Activated CD8-positive, alpha-beta memory T cell treated with anti-CD3 and anti-CD28 coated beads for 36 hours (primary cell): ENCODE data around the gene GRB2. TPM values are rescaled to one million over a fixed set of nuclear protein-coding genes. Genes with fewer than 3 reads are reported as not detected.
"Not testable (repeated sequence)": the region's sequence is repeated elsewhere in the genome, so short reads cannot be mapped to it uniquely, and the experiment has no call there.

Source experiments
- CTCF ChIA-PET: fragments of 350-600 bp; sonication (Branson Sonifier 250); formaldehyde crosslinking; loops from one replicate; lab custom pipeline; 2021; ENCODE audit warnings: antibody characterized with exemption; lab: Charles Lee
- POLR2A ChIA-PET: fragments of 350-600 bp; sonication (Branson Sonifier 250); formaldehyde crosslinking; loops from one replicate; lab custom pipeline; 2021; ENCODE audit warnings: antibody characterized with exemption; lab: Charles Lee
- total RNA-seq, 2 experiments: library from RNA; stranded (reverse); gene quantifications; one replicate each; pipeline ENCODE4 v1.2.3, GENCODE V29; 2021

The GRB2 gene
- total RNA-seq, 2 experiments from 2014 or later, result 181 to 182 TPM

DNA sequence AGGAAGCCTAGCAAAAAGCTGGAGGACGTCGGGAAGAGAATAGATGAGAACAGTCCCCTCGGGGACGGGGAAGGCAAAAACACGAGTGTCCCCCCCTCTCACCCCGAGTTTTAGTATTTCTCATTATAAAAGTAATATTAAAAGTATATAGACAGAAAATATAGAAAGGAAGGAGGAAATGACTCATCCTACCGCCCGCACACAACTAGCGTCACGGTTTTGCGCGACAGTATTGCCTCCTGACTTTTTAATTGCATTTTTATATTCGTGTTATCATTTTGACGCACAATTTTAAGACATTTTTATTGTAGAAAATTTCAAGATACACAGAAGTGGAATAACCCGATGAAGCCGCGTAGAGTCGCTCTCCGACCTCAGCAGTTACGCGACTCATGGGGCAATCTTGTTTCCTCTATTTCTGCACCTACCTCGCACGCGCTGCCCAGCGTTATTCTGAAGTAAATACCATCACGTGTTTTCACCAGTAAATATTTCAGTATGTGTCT, 115.6 kb downstream of the GRB2 start:
- ChIA-PET POLR2A (interaction anchor here (0.5 to 2.4 kb wide), 12 partner anchors 18 to 235 kb away, joined by 3 to 35 read pairs (median 4); partner anchors contain the start of genes GRB2, LLGL2, MIF4GD and MRPS7), CTCF (interaction anchor here (0.7 to 3.2 kb wide), 15 partner anchors 17 to 1435 kb away, joined by 3 to 27 read pairs (median 4); partner anchors contain the start of genes GRB2, MIF4GD and MRPS7)

DNA sequence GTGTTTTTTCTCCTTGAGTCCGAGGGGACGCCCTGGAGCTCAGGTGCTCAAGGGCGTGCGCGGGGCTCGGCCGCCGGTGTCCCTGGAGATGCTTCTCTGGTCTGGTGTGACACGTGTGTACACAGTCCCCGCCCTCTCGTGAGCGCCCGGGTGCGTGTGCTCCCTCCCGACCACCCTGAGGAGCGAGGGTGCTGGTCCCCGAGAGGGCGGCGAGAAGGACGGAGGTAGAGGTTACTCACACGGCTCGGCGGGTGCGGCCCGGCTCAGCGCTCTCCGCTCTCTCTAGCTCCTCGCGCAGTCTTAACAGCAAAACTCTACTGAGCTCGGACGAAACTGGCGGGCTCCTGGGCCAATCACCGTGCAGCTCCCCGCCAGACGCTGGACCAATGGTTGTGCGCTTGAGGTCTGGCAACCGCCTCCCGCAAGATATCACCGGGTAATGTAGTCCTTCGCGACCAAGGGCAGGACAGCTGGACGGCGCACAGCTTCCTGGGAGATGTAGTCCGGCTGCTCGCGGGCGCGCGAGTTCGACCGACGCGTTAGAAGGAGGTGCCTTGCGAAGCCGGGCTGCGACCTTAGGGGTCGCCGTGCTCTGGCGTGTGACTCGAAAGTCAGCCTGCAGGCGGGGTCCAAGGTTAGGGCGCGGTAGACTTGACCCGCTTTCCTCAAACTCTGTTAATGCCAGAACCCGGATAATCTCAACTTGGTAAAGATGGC, 116.2 kb downstream of the GRB2 start, which contains the start of gene SLC25A19:
SLC25A19 (minus strand) TSS at position 319 of the 717 bp plus-strand sequence. CDS start 2,669 bp downstream, outside the sequence.
- ChIA-PET CTCF (interaction anchor here (0.6 to 3.2 kb wide), 22 partner anchors 9 to 300 kb away, joined by 3 to 27 read pairs (median 3); partner anchors contain the start of genes GRB2, MIF4GD and MRPS7), POLR2A (interaction anchor here (0.5 to 2.4 kb wide), 19 partner anchors 13 to 476 kb away, joined by 3 to 35 read pairs (median 3); partner anchors contain the start of genes GALK1, GRB2, LLGL2 and MIF4GD)

DNA sequence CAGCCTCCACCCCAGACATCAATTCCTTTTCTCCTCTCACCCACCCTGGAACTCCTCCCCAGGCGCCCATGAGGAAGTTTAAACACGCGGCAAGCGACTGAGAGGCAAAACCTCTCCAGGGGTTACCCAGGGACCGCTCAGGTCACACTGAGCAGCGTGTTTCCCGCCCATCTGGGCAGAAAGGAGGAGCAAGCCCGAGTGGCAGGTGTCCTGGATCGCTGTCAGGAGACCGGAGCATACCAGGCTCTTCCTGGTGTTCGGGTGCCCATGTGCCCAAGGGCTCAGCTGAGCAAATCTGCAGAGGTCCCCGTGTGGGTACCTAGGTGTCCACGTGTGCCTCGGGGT, 116.7 kb downstream of the GRB2 start:
- ChIA-PET POLR2A (interaction anchor here (0.6 to 2.4 kb wide), 15 partner anchors 12 to 476 kb away, joined by 3 to 35 read pairs (median 3); partner anchors contain the start of genes GALK1, GRB2, MIF4GD and NT5C), CTCF (interaction anchor here (0.6 to 3.2 kb wide), 22 partner anchors 10 to 300 kb away, joined by 3 to 27 read pairs (median 3); partner anchors contain the start of genes GRB2, MIF4GD and MRPS7)

DNA sequence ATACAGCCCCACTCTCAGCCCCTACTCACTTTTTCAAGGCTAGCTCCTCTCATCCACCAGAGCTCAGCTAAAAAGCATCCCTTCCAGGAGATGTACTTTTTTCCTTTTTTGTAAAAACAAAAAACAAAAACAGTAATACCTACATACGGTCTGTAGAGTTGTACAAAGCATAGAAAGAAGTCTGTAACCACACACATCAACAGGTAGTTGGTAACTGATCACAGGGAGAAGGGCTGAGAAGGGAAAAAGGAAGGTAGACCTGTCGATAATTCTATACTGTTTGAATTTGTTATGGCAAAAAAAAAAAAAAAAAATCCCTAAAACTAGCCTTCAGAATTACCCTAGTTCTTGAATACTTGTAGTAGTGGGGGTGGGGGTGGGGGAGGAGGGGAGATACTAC, 117.1 kb downstream of the GRB2 start:
- ChIA-PET CTCF (interaction anchor here (0.6 to 3.2 kb wide), 11 partner anchors 10 to 124 kb away, joined by 3 to 27 read pairs (median 4); partner anchors contain the start of genes GRB2, MIF4GD and MRPS7), POLR2A (interaction anchor here (0.6 to 2.4 kb wide), 8 partner anchors 12 to 477 kb away, joined by 3 to 35 read pairs (median 5); partner anchors contain the start of genes GALK1, GRB2, MIF4GD and TMEM94)

DNA sequence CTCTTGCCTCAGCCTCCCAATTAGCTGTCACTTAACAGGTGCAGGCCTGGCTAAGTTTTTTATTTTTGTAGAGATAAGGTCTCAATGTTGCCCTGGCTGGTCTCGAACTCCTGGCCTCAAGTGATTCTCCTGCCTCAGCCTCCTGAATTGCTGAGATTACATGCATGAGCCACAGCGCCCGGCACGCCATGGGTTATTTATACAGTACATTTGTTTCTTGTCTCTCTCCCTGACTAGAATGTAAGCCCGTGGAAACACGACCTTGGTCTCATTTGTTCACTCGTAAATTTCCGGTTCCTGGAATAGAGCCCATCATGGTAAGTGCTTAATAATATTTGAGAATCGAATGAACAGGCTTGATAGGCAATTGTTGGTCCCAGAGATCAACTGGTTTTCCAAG, 118.3 kb downstream of the GRB2 start:
- ChIA-PET CTCF (interaction anchor here (1.5 kb wide), 1 partner anchor 17 kb away, joined by 4 read pairs; the partner anchor contains the start of gene MIF4GD), POLR2A (no interaction called here)

DNA sequence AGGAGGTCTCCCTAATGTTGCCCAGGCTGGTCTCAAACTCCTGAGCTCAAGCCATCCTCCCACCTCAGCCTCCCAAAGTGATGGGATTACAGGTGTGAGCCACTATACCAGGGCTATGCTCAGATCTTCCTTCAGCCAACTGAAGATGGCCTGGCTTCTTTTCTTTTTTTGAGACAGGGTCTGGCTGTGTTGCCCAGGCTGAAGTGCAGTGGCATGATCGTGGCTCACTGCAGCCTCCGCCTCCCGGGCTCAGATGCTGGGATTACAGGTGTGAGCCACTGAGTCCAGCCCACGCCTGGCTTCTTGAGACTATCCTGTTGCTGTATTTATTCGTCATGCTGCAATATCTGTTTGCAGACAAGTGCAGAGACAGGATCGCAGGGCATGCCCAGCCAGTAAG, 120.4 kb downstream of the GRB2 start:
- ChIA-PET CTCF (interaction anchor here (0.6 kb wide), 1 partner anchor 27 kb away, joined by 4 read pairs; no protein-coding TSS in a partner anchor), POLR2A (no interaction called here)

DNA sequence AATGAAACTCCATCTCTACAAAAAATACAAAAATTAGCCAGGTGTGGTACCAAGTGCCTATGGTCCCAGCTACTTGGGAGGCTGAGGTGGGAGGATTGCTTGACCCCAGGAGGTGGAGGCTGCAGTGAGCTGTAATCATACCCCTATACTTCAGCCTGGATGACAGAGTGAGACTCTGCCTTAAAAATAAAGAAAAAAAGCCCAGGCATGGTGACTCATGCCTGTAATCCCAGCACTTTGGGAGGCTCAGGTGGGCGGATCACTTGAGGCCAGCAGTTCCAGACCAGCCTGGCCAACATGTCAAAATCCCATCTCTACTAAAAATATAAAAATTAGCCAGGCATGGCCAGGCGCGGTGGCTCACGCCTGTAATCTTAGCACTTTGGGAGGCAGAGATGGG, 125.3 kb downstream of the GRB2 start:
- CTCF ChIA-PET, result interaction anchor here (0.5 to 2.4 kb wide), 2 partner anchors 10 to 12 kb away, joined by 3 to 8 read pairs; partner anchors contain the start of gene MIF4GD
- POLR2A ChIA-PET, result not testable (repeated sequence)

DNA sequence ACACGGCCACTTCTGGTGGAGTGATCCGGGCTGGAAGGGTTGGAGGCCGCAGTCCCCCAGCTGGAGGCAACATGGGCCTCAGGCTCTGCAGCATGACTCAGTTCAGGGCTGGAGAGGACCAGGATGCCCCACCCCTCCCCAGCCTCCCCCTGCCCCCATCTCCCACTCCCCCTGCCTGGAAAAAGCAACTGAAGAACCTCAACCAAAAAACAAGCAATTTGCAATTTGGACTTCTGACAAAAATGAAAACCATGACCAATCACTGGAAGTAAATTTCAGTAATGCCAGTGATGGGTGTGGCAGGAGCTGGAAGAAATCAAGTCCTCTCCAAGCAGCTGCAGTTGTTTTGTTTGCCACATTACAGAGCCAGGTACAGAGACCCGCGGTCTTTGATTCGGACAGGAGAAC, 127.8 kb downstream of the GRB2 start:
- CTCF ChIA-PET, result interaction anchor here (0.6 to 1.5 kb wide), 4 partner anchors 16 to 119 kb away, joined by 3 to 4 read pairs (median 3); partner anchors contain the start of genes GGA3 and MRPS7
- POLR2A ChIA-PET, result no interaction called here

DNA sequence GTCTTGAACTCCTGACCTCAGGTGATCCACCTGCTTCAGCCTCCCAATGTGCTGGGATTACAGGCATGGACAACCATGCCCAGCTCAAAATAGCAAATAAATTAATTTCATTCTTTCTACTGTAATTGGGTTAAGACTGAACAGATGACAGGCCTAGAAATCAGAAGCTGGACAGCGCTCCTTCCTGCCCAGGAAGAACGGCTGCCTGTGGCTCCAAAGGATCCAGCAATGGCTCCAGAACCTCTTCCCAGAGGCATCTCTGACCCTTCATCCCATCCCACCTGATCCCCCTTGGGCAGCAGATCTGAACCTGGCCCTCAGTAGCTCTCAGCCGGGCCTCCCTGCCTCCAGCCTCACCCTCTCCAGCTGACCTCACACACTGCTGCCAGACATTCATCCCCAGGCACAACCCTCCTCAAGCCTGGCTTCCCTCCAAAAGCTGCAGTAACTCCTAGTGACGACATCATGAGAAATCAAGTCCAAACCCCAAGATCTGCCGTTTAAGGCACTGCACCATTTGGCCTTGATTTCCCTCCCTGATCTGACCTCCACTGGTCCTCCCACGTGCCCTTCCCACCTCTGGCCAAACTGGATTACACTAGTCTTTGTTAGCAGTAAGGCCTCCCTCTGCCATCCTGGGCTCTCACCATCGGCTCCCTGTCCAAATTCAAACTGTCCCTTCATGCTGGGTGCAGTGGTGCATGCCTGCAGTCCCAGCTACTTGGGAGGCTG, 131.3 kb downstream of the GRB2 start:
- ChIA-PET CTCF (interaction anchor here (1.4 kb wide), 1 partner anchor 34 kb away, joined by 4 read pairs; no protein-coding TSS in a partner anchor), POLR2A (interaction anchor here (4.6 kb wide), 1 partner anchor 15 kb away, joined by 35 read pairs; the partner anchor contains the start of gene SLC25A19)

DNA sequence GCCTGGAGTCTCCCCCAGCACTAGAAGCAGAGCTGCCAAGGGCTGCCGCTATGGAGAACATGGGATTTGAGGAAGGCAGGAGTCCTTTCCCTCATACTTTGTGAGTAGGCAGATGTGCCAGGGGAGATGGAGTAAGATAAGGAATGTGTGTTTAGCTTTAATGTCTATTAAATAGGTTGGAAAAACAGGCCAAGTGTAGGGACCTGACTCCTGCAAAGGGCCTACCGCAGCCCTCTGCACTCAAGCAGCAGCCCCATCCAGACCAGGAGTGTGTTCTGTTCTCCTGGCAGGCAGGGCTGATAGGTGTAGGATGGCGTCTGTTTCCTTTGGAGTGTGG, 132.7 kb downstream of the GRB2 start:
- POLR2A ChIA-PET, result interaction anchor here (0.6 to 4.6 kb wide), 4 partner anchors 11 to 129 kb away, joined by 3 to 69 read pairs (median 20); partner anchors contain the start of genes GGA3, MRPS7 and SLC25A19
- CTCF ChIA-PET, result interaction anchor here (1.1 to 3.9 kb wide), 3 partner anchors 11 to 133 kb away, joined by 3 to 50 read pairs (median 4); partner anchors contain the start of genes GGA3, GRB2, MRPS7 and SLC25A19

DNA sequence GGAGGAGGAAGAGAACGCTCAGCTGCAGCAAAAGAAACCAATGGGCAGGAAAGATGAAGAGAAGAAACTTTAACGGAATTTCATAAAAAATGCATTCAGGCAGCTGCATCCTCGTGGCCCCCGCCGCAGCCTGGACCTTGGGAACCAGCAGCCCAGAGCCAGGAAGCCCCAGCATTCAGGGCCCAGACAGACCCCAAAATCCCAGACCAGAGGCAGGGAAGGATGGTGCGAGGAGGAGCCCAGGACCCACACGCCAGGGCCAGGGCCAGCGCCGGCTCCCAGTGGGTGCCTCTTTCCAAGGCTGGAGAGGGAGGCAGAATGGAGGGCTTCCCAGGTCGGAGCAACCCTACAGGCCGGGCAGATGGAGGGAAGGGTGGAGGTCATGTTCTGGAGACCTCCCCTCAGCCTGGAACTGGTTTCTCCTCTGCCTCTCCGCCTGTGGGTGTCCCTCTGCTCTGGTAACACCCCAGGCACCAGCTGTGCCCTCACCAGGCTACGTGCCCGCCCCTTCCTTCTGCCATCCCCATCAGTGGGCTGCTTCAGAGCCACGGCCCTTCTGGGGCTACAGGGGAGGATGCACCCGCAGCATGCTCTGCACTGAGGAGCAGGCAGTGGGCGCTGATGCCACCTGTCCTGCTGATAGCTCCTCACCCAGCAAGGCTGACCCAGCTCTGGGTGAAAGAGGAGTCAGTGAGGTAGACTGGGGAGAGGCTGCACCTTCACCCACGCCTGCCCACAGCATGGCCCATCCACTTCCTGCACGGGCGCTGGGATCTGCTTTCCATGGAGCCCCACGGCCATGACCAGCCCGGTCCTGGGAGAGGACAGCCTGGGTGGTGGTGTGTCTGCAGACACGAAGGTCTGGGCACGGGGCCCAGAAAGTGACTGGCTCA, 133.3 kb downstream of the GRB2 start:
- ChIA-PET CTCF (interaction anchor here (0.6 to 3.9 kb wide), 9 partner anchors 11 to 140 kb away, joined by 3 to 50 read pairs (median 11); partner anchors contain the start of genes GGA3, GRB2, MRPS7 and SLC25A19), POLR2A (interaction anchor here (0.6 to 4.6 kb wide), 6 partner anchors 10 to 238 kb away, joined by 3 to 69 read pairs (median 4); partner anchors contain the start of genes GGA3, MRPS7 and SLC25A19)

DNA sequence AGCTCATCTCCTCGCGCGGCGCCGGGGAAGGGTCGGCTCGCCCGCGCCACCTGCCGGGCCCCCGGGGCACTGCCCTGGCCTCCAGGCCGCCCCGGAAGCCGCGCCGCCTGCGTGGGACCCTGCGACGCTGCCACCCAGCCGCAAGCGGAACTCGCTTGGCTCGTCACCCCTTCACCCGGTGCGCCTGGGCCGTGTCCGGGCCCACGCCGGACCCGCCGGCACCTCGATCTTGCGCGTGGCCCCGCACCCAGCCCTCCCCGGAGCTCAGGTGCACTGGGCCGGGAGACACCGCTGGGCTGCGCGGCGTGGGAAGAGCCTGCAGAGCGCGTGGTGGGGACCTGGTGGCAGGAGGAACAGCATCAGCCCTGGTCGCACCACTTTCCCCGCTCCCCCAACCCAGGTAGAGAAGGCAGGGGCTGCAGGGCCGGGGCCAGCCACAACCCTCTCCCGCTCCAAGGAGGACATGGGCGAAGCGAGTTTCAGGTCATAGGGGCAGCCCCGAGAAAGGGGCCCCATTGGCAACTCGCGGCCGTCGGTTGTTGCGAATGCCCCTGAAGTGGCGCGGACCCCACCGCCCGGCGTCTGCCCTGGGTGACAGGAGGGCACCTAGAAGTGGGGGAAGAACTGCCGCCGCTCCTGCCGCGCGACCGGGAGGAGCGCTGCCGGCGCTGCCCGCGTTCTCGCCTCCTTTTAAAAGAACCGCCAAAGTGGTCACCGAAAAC, 134.1 kb downstream of the GRB2 start:
- ChIA-PET POLR2A (interaction anchor here (0.6 to 4.6 kb wide), 12 partner anchors 8 to 237 kb away, joined by 3 to 69 read pairs (median 4); partner anchors contain the start of genes GGA3, GRB2, MRPS7 and SLC25A19), CTCF (interaction anchor here (0.6 to 3.9 kb wide), 26 partner anchors 10 to 245 kb away, joined by 3 to 50 read pairs (median 4); partner anchors contain the start of genes GGA3, GRB2, MRPS7 and NT5C)

DNA sequence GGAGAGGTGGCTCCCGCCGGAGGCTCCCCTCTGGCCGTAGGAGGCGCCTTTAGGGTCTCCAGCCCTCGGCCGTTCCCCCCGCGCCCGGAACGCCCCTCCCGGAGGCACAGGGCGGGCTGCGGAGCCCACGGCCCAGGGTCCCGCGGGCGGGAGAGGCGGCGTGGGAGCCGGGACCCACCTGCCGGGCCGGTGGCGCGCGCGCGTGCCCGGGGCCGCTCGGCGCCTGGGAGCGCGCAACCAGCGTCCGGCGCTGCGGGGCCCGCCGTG, 134.6 kb downstream of the GRB2 start, which contains the start of gene MIF4GD:
MIF4GD (minus strand) TSS at position 266 of the 267 bp plus-strand sequence. CDS start 1,036 bp downstream, outside the sequence.
- POLR2A ChIA-PET, result interaction anchor here (0.6 to 4.6 kb wide), 14 partner anchors 8 to 237 kb away, joined by 3 to 69 read pairs (median 4); partner anchors contain the start of genes GGA3, GRB2, MRPS7 and SLC25A19
- CTCF ChIA-PET, result interaction anchor here (0.6 to 3.9 kb wide), 27 partner anchors 9 to 246 kb away, joined by 3 to 50 read pairs (median 5); partner anchors contain the start of genes GGA3, GRB2, MRPS7 and NT5C

DNA sequence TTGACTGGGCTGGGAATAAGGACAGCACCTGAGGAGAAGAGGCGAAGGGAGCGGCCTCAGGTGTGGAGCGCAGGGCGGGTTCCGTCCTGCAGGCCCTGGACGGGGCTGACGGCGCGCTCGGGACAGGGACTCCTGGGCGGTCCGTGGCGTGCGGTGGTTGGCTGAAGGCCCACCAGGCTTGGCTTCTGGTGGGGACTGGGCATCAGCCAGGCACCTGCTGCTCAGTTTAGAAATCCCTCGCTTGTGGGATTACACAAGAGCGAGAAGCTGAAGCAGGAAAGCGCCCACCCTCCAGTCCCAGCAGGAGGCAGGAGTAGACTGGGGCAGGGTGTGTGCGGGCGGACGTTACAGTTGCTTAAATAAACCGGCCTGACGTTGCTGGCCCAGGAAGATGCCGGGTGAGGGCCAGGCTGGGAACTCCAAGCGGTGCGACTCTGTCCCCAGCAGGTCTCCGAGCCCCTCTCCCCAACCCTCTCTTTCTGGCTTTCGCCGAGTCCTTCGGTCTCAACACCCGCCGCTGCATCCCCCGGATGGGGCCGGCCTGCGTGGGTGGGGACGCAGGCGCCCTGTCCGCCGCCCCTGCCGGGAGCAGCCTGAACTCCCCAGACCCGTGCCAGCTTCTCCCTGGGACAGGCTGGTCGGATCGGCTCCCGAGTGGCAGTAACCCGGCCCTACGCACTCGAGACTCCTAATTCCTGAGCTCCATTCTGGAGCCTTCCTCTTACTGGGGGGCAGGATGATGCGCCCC, 135.1 kb downstream of the GRB2 start:
- ChIA-PET CTCF (interaction anchor here (0.6 to 3.9 kb wide), 30 partner anchors 9 to 246 kb away, joined by 3 to 50 read pairs (median 4); partner anchors contain the start of genes GGA3, GRB2, MRPS7 and NT5C), POLR2A (interaction anchor here (0.6 to 4.6 kb wide), 14 partner anchors 9 to 142 kb away, joined by 3 to 69 read pairs (median 4); partner anchors contain the start of genes GGA3, GRB2, MRPS7 and SLC25A19)

DNA sequence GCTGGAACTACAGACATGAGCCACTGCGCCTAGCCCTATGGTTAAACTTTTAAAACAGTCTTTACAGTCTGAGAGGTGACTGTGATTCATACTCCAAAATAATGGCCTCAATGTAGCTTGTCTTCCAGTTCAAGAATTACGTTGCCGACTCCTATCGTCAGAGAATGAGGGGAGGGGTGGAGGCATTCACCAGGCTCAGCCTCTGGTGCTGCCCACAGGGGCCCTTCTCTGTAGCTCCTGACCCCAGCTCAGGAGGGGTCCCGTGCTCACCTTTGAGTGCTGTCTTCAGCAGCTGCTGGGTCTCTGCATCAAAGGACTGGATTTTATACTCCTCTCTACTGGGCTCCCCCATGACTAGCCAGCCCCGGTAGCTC, 135.6 kb downstream of the GRB2 start:
- POLR2A ChIA-PET, result interaction anchor here (0.6 to 4.6 kb wide), 7 partner anchors 8 to 364 kb away, joined by 3 to 69 read pairs (median 10); partner anchors contain the start of genes GGA3, MRPS7 and SLC25A19
- CTCF ChIA-PET, result interaction anchor here (0.5 to 3.9 kb wide), 18 partner anchors 8 to 156 kb away, joined by 3 to 50 read pairs (median 5); partner anchors contain the start of genes GGA3, GRB2, MRPS7 and SLC25A19
